ENCODE data around the gene EMILIN3. TPM values are rescaled to one million over a fixed set of nuclear protein-coding genes. Genes with fewer than 3 reads are reported as not detected.

The EMILIN3 gene
- total RNA-seq, 1 experiment from 2014 or later, result 5.9 TPM

DNA sequence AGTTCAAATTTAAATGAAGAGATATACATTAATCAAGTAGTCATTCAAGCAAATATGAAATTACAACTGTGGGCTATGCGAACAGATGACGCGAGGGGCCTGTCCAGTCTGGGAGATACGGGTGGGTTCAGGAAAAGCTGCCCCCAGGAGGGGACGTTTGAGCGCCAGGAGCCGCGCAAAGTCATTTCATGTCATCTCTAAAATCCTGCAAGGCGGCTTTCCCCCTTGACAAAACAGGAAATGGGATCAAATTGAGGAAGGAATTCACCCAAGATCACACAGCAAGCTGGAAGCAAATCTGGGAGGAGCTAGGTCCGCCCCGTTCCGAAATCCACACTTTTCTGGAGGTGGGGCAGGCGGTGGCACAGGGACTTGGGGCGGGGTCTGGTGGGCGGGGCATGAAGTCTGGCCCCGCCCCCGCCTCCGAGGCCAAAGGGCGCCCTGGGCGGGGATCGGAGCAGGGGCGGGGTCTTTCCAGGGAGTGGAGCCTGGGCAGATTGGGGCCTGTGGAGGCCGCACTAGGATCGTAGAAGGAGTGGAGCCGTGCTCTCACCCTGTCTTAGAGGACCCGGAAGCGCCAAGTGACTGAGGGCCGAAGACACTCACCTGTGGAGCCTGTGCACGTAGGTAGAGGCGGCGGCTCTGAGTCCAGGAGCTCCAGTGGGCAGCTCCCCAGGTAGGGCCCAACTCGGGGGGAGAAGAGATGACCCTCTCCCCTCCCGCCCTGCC is 26.1 kb downstream of the EMILIN3 start, which contains the start of gene LPIN3:
Gene LPIN3 (plus strand): TSS at position 495 of the 729 bp plus-strand sequence. CDS start 4,983 bp downstream, outside the sequence.
- Histone ChIP-seq H4K5ac (ENCODE audit: insufficient read length, low read depth, low read length) (no peak within 1 kb of the TSS), H2BK5ac (ENCODE audit: insufficient read length, low read length) (no peak within 1 kb of the TSS), H3K9ac (ENCODE audit: extremely low read depth, insufficient read length, low read length) (no peak within 1 kb of the TSS), H3T11ph (ENCODE audit: low read length) (no peak within 1 kb of the TSS), H2BK120ac (ENCODE audit: low read depth, low read length, poor library complexity, severe bottlenecking) (no peak within 1 kb of the TSS), H3K9me3 (ENCODE audit: control insufficient read depth, low read depth, low read length) (no peaks in the 10 kb centered on the region), H3K14ac (ENCODE audit: insufficient read depth, low read length) (no peak within 1 kb of the TSS), H3K23ac (ENCODE audit: insufficient read length, low read depth, low read length) (no peak within 1 kb of the TSS), H3K4me1 (ENCODE audit: insufficient read depth, low read length) (peaks cover 3% of the 10 kb centered on the region; the same call in 1 of the 2 replicates), H2BK12ac (ENCODE audit: insufficient read length, low read depth, low read length) (no peak within 1 kb of the TSS), H3K4ac (ENCODE audit: low read depth, low read length) (no peak within 1 kb of the TSS), H3K79me2 (ENCODE audit: insufficient read depth, low read length) (no peaks in the 10 kb centered on the region), H3K27ac (ENCODE audit: insufficient read length, low read depth, low read length) (no peak within 1 kb of the TSS), H3K18ac (ENCODE audit: insufficient read length, low read depth, low read length) (no peak within 1 kb of the TSS), H3K56ac (ENCODE audit: insufficient read length, low read depth, low read length) (no peak within 1 kb of the TSS), H4K8ac (replicated peaks; ENCODE audit: insufficient read length, low read depth, low read length) (no peak within 1 kb of the TSS), H3K79me1 (ENCODE audit: insufficient read depth, low read depth, low read length, poor library complexity, severe bottlenecking) (no peaks in the 10 kb centered on the region), H2BK15ac (ENCODE audit: low read depth, low read length) (no peak within 1 kb of the TSS), H3K27me3 (ENCODE audit: insufficient read depth, low read length) (no peaks in the 10 kb centered on the region), H2AFZ (ENCODE audit: low read length) (no peak within 1 kb of the TSS), H3K23me2 (ENCODE audit: insufficient read length, low read depth, low read length, poor library complexity, severe bottlenecking) (peaks cover 4% of the 10 kb centered on the region), H4K20me1 (ENCODE audit: control insufficient read depth, insufficient read depth, insufficient read length) (no peaks in the 10 kb centered on the region), H4K91ac (ENCODE audit: insufficient read length, low read depth, low read length) (no peak within 1 kb of the TSS), H2BK20ac (ENCODE audit: low read depth, low read length, poor library complexity, severe bottlenecking) (no peak within 1 kb of the TSS), H3K4me2 (ENCODE audit: insufficient read depth, insufficient read length, low read length) (peak within 1 kb of the TSS; percentile 46), H2AK5ac (ENCODE audit: insufficient read length, low read length) (no peak within 1 kb of the TSS)
- DNase-seq, result peak; percentile 96
- WGBS (ENCODE audit: extremely low coverage, insufficient read length, low lambda C conversion rate), result no CpG with 5 or more reads among the region's 33 CpGs
- peaks cover 9 to 17% of the 10 kb centered on the region in 2 experiments for H3K4me1 Mint-ChIP-seq
- H3K9me3 Mint-ChIP-seq, result no peaks in the 10 kb centered on the region
- no peaks in the 10 kb centered on the region for H3K36me3 Mint-ChIP-seq (ENCODE audit: insufficient read depth in 1 of 3, low read depth in 3 of 3)
- TF ChIP-seq, protein P1, sequence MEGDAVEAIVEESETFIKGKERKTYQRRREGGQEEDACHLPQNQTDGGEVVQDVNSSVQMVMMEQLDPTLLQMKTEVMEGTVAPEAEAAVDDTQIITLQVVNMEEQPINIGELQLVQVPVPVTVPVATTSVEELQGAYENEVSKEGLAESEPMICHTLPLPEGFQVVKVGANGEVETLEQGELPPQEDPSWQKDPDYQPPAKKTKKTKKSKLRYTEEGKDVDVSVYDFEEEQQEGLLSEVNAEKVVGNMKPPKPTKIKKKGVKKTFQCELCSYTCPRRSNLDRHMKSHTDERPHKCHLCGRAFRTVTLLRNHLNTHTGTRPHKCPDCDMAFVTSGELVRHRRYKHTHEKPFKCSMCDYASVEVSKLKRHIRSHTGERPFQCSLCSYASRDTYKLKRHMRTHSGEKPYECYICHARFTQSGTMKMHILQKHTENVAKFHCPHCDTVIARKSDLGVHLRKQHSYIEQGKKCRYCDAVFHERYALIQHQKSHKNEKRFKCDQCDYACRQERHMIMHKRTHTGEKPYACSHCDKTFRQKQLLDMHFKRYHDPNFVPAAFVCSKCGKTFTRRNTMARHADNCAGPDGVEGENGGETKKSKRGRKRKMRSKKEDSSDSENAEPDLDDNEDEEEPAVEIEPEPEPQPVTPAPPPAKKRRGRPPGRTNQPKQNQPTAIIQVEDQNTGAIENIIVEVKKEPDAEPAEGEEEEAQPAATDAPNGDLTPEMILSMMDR (conservative IDR thresholded peaks at IDR 0.05), result no peak; the same call in 2 of the 3 replicates
- peak within 1 kb of the TSS; percentile 65 to 82 for H3K4me3 Mint-ChIP-seq
- H3K27ac Mint-ChIP-seq, result peak within 1 kb of the TSS in 2 of 3 experiments; percentile 24 to 73; a peak in 3 of 7 replicates
- H3K27me3 Mint-ChIP-seq (ENCODE audit: low read depth), result peaks cover 18% of the 10 kb centered on the region
